ENCODE data around the gene SPTSSA.

DNA sequence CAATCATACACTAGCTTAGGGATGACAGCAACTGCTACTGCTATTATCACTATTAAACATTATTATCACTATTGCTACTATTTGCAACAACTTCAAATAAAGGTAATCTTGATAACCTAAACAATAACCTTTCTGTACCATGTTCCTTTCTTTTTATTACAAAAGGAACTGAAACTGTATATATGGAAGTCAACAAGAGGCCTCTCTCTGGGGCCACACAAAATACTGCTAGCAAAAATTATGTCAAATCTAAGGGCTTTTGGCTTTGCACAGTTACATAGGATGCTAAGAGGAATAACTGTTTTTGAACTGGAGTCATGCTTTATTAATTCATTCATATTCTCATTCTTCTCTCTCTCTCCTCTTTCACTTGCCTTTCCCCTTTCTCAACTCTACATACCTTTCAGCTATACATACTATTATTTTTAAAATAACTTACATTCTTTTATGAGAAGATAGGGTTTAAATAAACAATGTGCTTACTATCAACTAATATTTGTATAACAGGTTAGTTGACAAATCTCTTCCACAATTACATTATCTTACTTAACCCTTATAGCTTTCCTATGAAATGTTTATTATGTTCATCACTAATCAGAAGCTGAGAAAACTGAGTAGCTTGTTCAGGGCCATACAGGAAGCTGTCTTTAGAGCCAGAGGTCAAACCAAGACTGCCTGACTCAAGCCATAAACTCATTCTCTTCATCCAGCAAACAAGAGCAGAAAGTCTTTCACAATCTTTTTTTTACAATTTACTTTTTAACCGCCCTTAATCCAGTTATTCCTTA is 25.7 kb downstream of the SPTSSA start:
- TF ChIP-seq E2F1 (CRISPR knock-in tag; IDR thresholded peaks at IDR 0.05) (no peak), ATF2 (CRISPR knock-in tag; IDR thresholded peaks at IDR 0.05; ENCODE audit: borderline replicate concordance, low read depth) (no peak), GABPB1 (CRISPR knock-in tag; IDR thresholded peaks at IDR 0.05) (no peak), PRRX2 (CRISPR knock-in tag; IDR thresholded peaks at IDR 0.05) (no peak)
- TF ChIP-seq, protein P1, sequence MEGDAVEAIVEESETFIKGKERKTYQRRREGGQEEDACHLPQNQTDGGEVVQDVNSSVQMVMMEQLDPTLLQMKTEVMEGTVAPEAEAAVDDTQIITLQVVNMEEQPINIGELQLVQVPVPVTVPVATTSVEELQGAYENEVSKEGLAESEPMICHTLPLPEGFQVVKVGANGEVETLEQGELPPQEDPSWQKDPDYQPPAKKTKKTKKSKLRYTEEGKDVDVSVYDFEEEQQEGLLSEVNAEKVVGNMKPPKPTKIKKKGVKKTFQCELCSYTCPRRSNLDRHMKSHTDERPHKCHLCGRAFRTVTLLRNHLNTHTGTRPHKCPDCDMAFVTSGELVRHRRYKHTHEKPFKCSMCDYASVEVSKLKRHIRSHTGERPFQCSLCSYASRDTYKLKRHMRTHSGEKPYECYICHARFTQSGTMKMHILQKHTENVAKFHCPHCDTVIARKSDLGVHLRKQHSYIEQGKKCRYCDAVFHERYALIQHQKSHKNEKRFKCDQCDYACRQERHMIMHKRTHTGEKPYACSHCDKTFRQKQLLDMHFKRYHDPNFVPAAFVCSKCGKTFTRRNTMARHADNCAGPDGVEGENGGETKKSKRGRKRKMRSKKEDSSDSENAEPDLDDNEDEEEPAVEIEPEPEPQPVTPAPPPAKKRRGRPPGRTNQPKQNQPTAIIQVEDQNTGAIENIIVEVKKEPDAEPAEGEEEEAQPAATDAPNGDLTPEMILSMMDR (IDR thresholded peaks at IDR 0.05) = no peak
